ENCODE results near the gene FCAMR. TPM values are rescaled to one million over a fixed set of nuclear protein-coding genes. Genes with fewer than 3 reads are reported as not detected.

FCAMR gene
- total and polyA plus RNA-seq, 2 donors (not counting 1 experiment from before 2014, with no cell fraction given) = not detected

DNA sequence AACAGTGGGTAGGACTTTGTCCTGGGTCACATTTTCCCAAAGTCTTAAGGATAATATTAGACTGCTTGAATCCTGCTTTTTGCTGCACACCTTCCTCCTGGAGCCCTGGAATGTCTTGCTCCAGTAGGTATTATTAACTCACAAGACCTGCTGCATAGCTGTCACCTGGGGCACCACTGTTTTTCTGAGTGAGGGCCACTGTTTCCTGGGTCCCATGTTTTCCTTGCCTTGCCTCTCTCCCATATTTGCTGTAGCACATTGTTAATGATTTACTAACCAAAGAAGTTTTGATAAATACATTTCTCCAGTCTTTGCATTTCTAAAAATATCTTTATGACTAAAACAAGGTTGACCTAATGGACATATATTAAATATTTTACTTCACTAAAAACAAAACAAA is 22.5 kb upstream of the FCAMR start:
- no peaks in the 10 kb centered on the region for H3K9me3 ChIP-seq (ENCODE audit: control extremely low read depth in 1 of 3, control insufficient read depth in 2 of 3, insufficient read depth in 1 of 3, low read length in 2 of 3)
- ATAC-seq (ENCODE audit: low read depth) (no peak), DNase-seq (no peak)
- H2AFZ ChIP-seq (ENCODE audit: insufficient read depth, low read depth, low read length, poor library complexity, severe bottlenecking) = no peak overlapping the region
- no peak overlapping the region for H3K4me2 ChIP-seq (replicated peaks; ENCODE audit: low read depth, low read length, poor library complexity, severe bottlenecking)
- peaks cover 37% of the 10 kb centered on the region for H3K27me3 Mint-ChIP-seq
- H3K27ac Mint-ChIP-seq = no peak overlapping the region
- no peak overlapping the region for H3K4me3 ChIP-seq (ENCODE audit: control extremely low read depth in 1 of 5, extremely low read depth in 1 of 5, insufficient read depth in 1 of 5, low read depth in 2 of 5, low read length in 4 of 5)
- ChIA-PET POLR2A (no interaction called here), CTCF (interaction anchor here (0.9 to 3.2 kb wide), 3 partner anchors 10 to 360 kb away, joined by 3 to 26 read pairs (median 5); no protein-coding TSS in a partner anchor)
- H3K4me1 Mint-ChIP-seq = no peaks in the 10 kb centered on the region
- H3K27ac ChIP-seq (ENCODE audit: low read length in 2 of 2) = no peak overlapping the region
- intact Hi-C loops (cut with micrococcal nuclease) = no loop called here
- TF ChIP-seq, protein P1, sequence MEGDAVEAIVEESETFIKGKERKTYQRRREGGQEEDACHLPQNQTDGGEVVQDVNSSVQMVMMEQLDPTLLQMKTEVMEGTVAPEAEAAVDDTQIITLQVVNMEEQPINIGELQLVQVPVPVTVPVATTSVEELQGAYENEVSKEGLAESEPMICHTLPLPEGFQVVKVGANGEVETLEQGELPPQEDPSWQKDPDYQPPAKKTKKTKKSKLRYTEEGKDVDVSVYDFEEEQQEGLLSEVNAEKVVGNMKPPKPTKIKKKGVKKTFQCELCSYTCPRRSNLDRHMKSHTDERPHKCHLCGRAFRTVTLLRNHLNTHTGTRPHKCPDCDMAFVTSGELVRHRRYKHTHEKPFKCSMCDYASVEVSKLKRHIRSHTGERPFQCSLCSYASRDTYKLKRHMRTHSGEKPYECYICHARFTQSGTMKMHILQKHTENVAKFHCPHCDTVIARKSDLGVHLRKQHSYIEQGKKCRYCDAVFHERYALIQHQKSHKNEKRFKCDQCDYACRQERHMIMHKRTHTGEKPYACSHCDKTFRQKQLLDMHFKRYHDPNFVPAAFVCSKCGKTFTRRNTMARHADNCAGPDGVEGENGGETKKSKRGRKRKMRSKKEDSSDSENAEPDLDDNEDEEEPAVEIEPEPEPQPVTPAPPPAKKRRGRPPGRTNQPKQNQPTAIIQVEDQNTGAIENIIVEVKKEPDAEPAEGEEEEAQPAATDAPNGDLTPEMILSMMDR (IDR thresholded peaks at IDR 0.05) = no peak
- TF ChIP-seq EZH2 (IDR thresholded peaks at IDR 0.05; ENCODE audit: borderline replicate concordance, insufficient read depth, low read depth, low read length, poor library complexity, severe bottlenecking) = no peak
- no peak overlapping the region for H3K4me3 Mint-ChIP-seq
- no peak overlapping the region for H3K9ac ChIP-seq (ENCODE audit: low read length)
- no peaks in the 10 kb centered on the region for H3K79me2 ChIP-seq (ENCODE audit: control insufficient read depth, insufficient read depth, low read length)
- H3K4me1 ChIP-seq (ENCODE audit: control insufficient read depth in 2 of 2, insufficient read depth in 2 of 2, low read length in 2 of 2) = no peaks in the 10 kb centered on the region
- no peaks in the 10 kb centered on the region for H3K36me3 ChIP-seq (replicated peaks in 1 of 2; ENCODE audit: control extremely low read depth in 1 of 2, control insufficient read depth in 1 of 2, extremely low read depth in 1 of 2, insufficient read depth in 2 of 2, low read length in 1 of 2)
- no peaks in the 10 kb centered on the region for H3K9me3 Mint-ChIP-seq (ENCODE audit: insufficient read depth)
- peaks cover 0 to 3% (median 0%) of the 10 kb centered on the region in 4 experiments for H3K27me3 ChIP-seq (replicated peaks in 1 of 4; ENCODE audit: control extremely low read depth in 1 of 4, control insufficient read depth in 3 of 4, insufficient read depth in 4 of 4, low read length in 3 of 4)
- H4K20me1 ChIP-seq (ENCODE audit: control insufficient read depth, insufficient read depth, low read length, poor library complexity, severe bottlenecking) = no peaks in the 10 kb centered on the region

DNA sequence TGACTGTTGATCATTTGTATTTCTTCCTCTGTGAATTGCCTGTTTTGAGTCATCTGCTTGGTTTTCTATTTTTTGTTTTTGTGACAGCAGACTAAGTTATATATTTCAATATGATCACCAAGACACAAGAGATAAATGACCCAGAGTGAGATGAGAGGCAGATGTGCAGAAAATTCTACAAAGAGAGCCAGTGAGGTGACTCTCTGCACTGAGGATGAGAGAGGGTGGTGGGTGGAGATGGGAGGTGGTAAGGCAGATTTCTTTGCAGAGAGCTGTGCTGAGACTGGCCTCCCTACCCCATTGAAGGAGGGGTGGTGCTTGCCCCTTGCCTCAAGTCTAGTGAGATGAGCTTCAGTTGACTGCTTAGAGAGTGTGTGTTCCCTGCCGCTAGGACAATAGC is 17.6 kb upstream of the FCAMR start:
- ATAC-seq (ENCODE audit: low read depth) = no peak
- no peaks in the 10 kb centered on the region for H3K79me2 ChIP-seq (ENCODE audit: control insufficient read depth, insufficient read depth, low read length)
- H2AFZ ChIP-seq (ENCODE audit: insufficient read depth, low read depth, low read length, poor library complexity, severe bottlenecking) = no peak overlapping the region
- Mint-ChIP-seq H3K4me3 (no peak overlapping the region), H3K27me3 (peaks cover 31% of the 10 kb centered on the region), H3K4me1 (no peaks in the 10 kb centered on the region), H3K27ac (no peak overlapping the region), H3K9me3 (ENCODE audit: insufficient read depth) (no peaks in the 10 kb centered on the region)
- TF ChIP-seq, protein P1 (IDR thresholded peaks at IDR 0.05) = no peak
- TF ChIP-seq EZH2 (IDR thresholded peaks at IDR 0.05; ENCODE audit: borderline replicate concordance, insufficient read depth, low read depth, low read length, poor library complexity, severe bottlenecking) = no peak
- no CpG with 5 or more reads among the region's 1 CpG for WGBS (ENCODE audit: insufficient coverage)
- H4K20me1 ChIP-seq (ENCODE audit: control insufficient read depth, insufficient read depth, low read length, poor library complexity, severe bottlenecking) = no peaks in the 10 kb centered on the region
- intact Hi-C loops (cut with micrococcal nuclease) = loop anchor here (10.0 kb wide), 1 partner anchor 493 kb away; no protein-coding TSS in a partner anchor
- no peak overlapping the region for H3K4me3 ChIP-seq (ENCODE audit: control extremely low read depth in 1 of 5, extremely low read depth in 1 of 5, insufficient read depth in 1 of 5, low read depth in 2 of 5, low read length in 4 of 5)
- DNase-seq = no peak
- CTCF ChIA-PET = interaction anchor here (1.0 to 1.8 kb wide), 3 partner anchors 180 to 354 kb away, joined by 3 to 5 read pairs (median 3); no protein-coding TSS in a partner anchor
- no peak overlapping the region for H3K9ac ChIP-seq (ENCODE audit: low read length)
- no peaks in the 10 kb centered on the region for H3K36me3 ChIP-seq (replicated peaks in 1 of 2; ENCODE audit: control extremely low read depth in 1 of 2, control insufficient read depth in 1 of 2, extremely low read depth in 1 of 2, insufficient read depth in 2 of 2, low read length in 1 of 2)
- H3K9me3 ChIP-seq (ENCODE audit: control extremely low read depth in 1 of 3, control insufficient read depth in 2 of 3, insufficient read depth in 1 of 3, low read length in 2 of 3) = no peaks in the 10 kb centered on the region
- no peaks in the 10 kb centered on the region for H3K4me1 ChIP-seq (ENCODE audit: control insufficient read depth in 2 of 2, insufficient read depth in 2 of 2, low read length in 2 of 2)
- POLR2A ChIA-PET = no interaction called here
- no peak overlapping the region for H3K4me2 ChIP-seq (replicated peaks; ENCODE audit: low read depth, low read length, poor library complexity, severe bottlenecking)
- H3K27me3 ChIP-seq (replicated peaks in 1 of 4; ENCODE audit: control extremely low read depth in 1 of 4, control insufficient read depth in 3 of 4, insufficient read depth in 4 of 4, low read length in 3 of 4) = peaks cover 0 to 4% (median 2%) of the 10 kb centered on the region in 4 experiments
- H3K27ac ChIP-seq (ENCODE audit: low read length in 2 of 2) = no peak overlapping the region
